ENCODE measurements around the gene FGF19.

GRCh38 chr11:69670158-69670845 is 33.5 kb downstream of the FGF19 start:
- no peak for TF ChIP-seq CEBPB (IDR thresholded peaks at IDR 0.05)
- TF ChIP-seq EP300 (IDR thresholded peaks at IDR 0.05; ENCODE audit: borderline replicate concordance): no peak
- no peak for TF ChIP-seq ZBTB7A (IDR thresholded peaks at IDR 0.05; ENCODE audit: low read depth)
- no peak for TF ChIP-seq EGR1 (IDR thresholded peaks at IDR 0.05)
- TF ChIP-seq REST (IDR thresholded peaks at IDR 0.05; ENCODE audit: low read depth): no peak

Measured in Ishikawa (cell line).